HEK293T (cell line): Measurements from ENCODE around the gene GRIA3.

Experiments used
- ELF4 ChIP-seq: fragments of 450-650 bp; IDR thresholded peaks from 2 replicates; pipeline ENCODE4 v1.6.1; 2017; ENCODE audit warnings: antibody characterized with exemption
- FOXA1 ChIP-seq: fragments of 450-650 bp; IDR thresholded peaks from 2 replicates; pipeline ENCODE4 v1.6.1; 2016; ENCODE audit warnings: mild to moderate bottlenecking
- FOXK2 ChIP-seq: fragments of 450-650 bp; IDR thresholded peaks from 2 replicates; pipeline ENCODE4 v1.6.1; 2016; ENCODE audit warnings: mild to moderate bottlenecking
- FOXM1 ChIP-seq: fragments of 450-650 bp; IDR thresholded peaks from 2 replicates; pipeline ENCODE4 v1.6.1; 2017; ENCODE audit warnings: mild to moderate bottlenecking, borderline replicate concordance
- NFRKB ChIP-seq: fragments of 450-650 bp; IDR thresholded peaks from 2 replicates; pipeline ENCODE4 v1.6.1; 2016; ENCODE audit warnings: mild to moderate bottlenecking, moderate library complexity
- SP1 ChIP-seq: fragments of 450-650 bp; IDR thresholded peaks from 2 replicates; pipeline ENCODE4 v1.6.1; 2017
- SUZ12 ChIP-seq: fragments of 450-650 bp; IDR thresholded peaks from 2 replicates; pipeline ENCODE4 v1.6.1; 2016; ENCODE audit warnings: mild to moderate bottlenecking
- ZNF384 ChIP-seq: fragments of 450-650 bp; IDR thresholded peaks from 2 replicates; pipeline ENCODE4 v1.6.1; 2016

DNA sequence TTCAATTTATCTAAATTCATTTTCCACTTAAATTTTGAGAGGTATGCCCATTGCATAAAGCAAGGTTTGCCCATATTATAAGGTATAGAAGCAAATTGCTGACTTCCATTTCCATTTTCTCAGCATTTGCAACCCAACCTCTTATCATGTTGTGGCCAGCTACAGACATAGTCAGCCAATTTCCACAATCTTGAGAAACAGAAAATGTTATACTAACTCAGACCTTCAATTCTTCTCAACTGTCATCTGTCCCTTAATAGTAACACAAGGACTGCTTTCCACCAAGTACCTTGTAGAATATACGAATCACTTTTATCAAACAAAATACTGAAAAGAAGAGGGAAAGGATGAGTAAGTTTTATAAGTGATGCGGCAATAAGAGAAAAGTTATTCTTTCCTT lies 11.2 kb upstream of the GRIA3 start:
- TF ChIP-seq FOXA1 (no peak), ZNF384 (no peak), SUZ12 (no peak), SP1 (no peak), NFRKB (no peak), ELF4 (no peak), FOXM1 (no peak), FOXK2 (no peak)
